D721Med (cell line): ENCODE results near the gene PRSS22.

Experiments
- DNase-seq: peaks from one replicate; pipeline ENCODE4 v3.0.0; 2011; ENCODE audit warnings: low spot score; ENCODE audit not compliant: insufficient read length
- FAIRE-seq: peaks from 2 replicates; lab custom pipeline; 2011; peaks lifted over from hg19 to GRCh38; lab: Jason Lieb, UNC
- CTCF ChIP-seq: IDR thresholded peaks from 2 replicates; pipeline ENCODE4 v1.5.1; 2012; ENCODE audit warnings: mild to moderate bottlenecking, control low read depth; ENCODE audit not compliant: insufficient read depth; ENCODE audit errors: missing control alignments

The PRSS22 gene

GRCh38 chr16:2803545-2804195 is 54.3 kb downstream of the PRSS22 start:
- TF ChIP-seq CTCF: no peak
- no peak for DNase-seq
- FAIRE-seq: no peak
